NCI-H1105 (cell line): ENCODE results near the gene HBP1.
A peak's percentile ranks its signal among the peaks of the same experiment; 100 is the strongest.
"Not testable (repeated sequence)": the region's sequence is repeated elsewhere in the genome, so short reads cannot be mapped to it uniquely, and the experiment has no call there.

Experiments used
- DNase-seq: peaks from one replicate; lab custom pipeline; 2025; lab: John Stamatoyannopoulos, UW

The HBP1 gene

GRCh38 chr7:107186240-107186639 lies 17.4 kb downstream of the HBP1 start:
- DNase-seq, result no peak

- no peak for DNase-seq
Measured at GRCh38 chr7:107187774-107188173, 19.0 kb downstream of the HBP1 start.

GRCh38 chr7:107190090-107190489 lies 21.3 kb downstream of the HBP1 start:
- DNase-seq, result no peak

GRCh38 chr7:107194052-107194451 lies 25.2 kb downstream of the HBP1 start:
- DNase-seq, result no peak

GRCh38 chr7:107196834-107197610 lies 28.2 kb downstream of the HBP1 start:
- DNase-seq, result no peak

- peak; percentile 73 for DNase-seq
Measured at GRCh38 chr7:107201795-107202450, 33.1 kb downstream of the HBP1 start.

- DNase-seq, result no peak
Measured at GRCh38 chr7:107203607-107204006, 34.8 kb downstream of the HBP1 start.

GRCh38 chr7:107206136-107206535 lies 37.3 kb downstream of the HBP1 start:
- no peak for DNase-seq

- DNase-seq, result no peak
Measured at GRCh38 chr7:107206706-107207105, 37.9 kb downstream of the HBP1 start.

- DNase-seq, result no peak
Measured at GRCh38 chr7:107207459-107207858, 38.7 kb downstream of the HBP1 start.

- no peak for DNase-seq
Measured at GRCh38 chr7:107208024-107208521, 39.3 kb downstream of the HBP1 start.

- DNase-seq, result no peak
Measured at GRCh38 chr7:107208563-107208962, 39.8 kb downstream of the HBP1 start.

GRCh38 chr7:107209565-107209964 lies 40.8 kb downstream of the HBP1 start:
- no peak for DNase-seq

GRCh38 chr7:107210400-107210799 lies 41.6 kb downstream of the HBP1 start:
- no peak for DNase-seq

- DNase-seq, result no peak
Measured at GRCh38 chr7:107212725-107213124, 43.9 kb downstream of the HBP1 start.

- no peak for DNase-seq
Measured at GRCh38 chr7:107213193-107213788, 44.5 kb downstream of the HBP1 start.

- no peak for DNase-seq
Measured at GRCh38 chr7:107213945-107214344, 45.1 kb downstream of the HBP1 start.

- no peak for DNase-seq
Measured at GRCh38 chr7:107219563-107220244, 50.9 kb downstream of the HBP1 start.

- no peak for DNase-seq
Measured at GRCh38 chr7:107220356-107220755, 51.6 kb downstream of the HBP1 start.

- DNase-seq, result not testable (repeated sequence)
Measured at GRCh38 chr7:107220806-107221205, 52.0 kb downstream of the HBP1 start.

- no peak for DNase-seq
Measured at GRCh38 chr7:107224374-107225223, 55.8 kb downstream of the HBP1 start.
